Ascending aorta (tissue), 2 donors: ENCODE measurements around the gene USP31. TPM values are rescaled to one million over a fixed set of nuclear protein-coding genes. Genes with fewer than 3 reads are reported as not detected.

Source experiments
- DNase-seq, 2 donors: peaks; one replicate each; pipeline ENCODE4 v3.0.0-alpha.2; 2019; ENCODE audit warnings: low spot score in 2 of 2
- H3K27ac ChIP-seq, 2 donors: fragments of 200-600 bp; sonication (generic); one replicate each; pipeline ENCODE4 v1.5.1; 2016 to 2017; ENCODE audit warnings: mild to moderate bottlenecking in 1 of 2
- H3K27me3 ChIP-seq: fragments of 200-600 bp; sonication (generic); one replicate; pipeline ENCODE4 v1.5.1; 2017
- H3K36me3 ChIP-seq, 2 donors: fragments of 200-600 bp; sonication (generic); one replicate each; pipeline ENCODE4 v1.5.1; 2016
- H3K4me1 ChIP-seq, 2 donors: fragments of 200-600 bp; sonication (generic); one replicate each; pipeline ENCODE4 v1.5.1; 2016 to 2017; ENCODE audit warnings: mild to moderate bottlenecking in 1 of 2
- H3K4me3 ChIP-seq, 2 donors: fragments of 200-600 bp; sonication (generic); one replicate each; pipeline ENCODE4 v1.5.1; 2016 to 2017; ENCODE audit warnings: mild to moderate bottlenecking in 1 of 2
- H3K9me3 ChIP-seq, 2 donors: fragments of 200-600 bp; sonication (generic); one replicate each; pipeline ENCODE4 v1.5.1; 2016
- CTCF ChIP-seq, 3 experiments: fragments of 200-600 bp in 2 of 3; fragments of 450-650 bp in 1 of 3; sonication (generic) in 2 of 3; IDR thresholded peaks; one replicate each; pipeline ENCODE4 v1.5.1; 2016 to 2019; ENCODE audit warnings: antibody characterized with exemption in 3 of 3, mild to moderate bottlenecking in 1 of 3, moderate library complexity in 1 of 3
- intact Hi-C: fragments of 100-400 bp; cut with DNase I; formaldehyde crosslinking; loops from one replicate; pipeline ENCODE4 v1.15.1; 2023
- total RNA-seq: library from RNA; depleted of rRNA; stranded (reverse); fragments of >200 nt; gene quantifications from one replicate; pipeline ENCODE4 v1.1.0, GENCODE V29; 2016

The USP31 gene
- total RNA-seq, 1 donor from 2014 or later: 6.2 TPM

- Histone ChIP-seq H3K4me1 (no peaks in the 10 kb centered on the region), H3K9me3 (no peaks in the 10 kb centered on the region), H3K4me3 (no peak overlapping the region), H3K27me3 (no peaks in the 10 kb centered on the region), H3K27ac (no peak overlapping the region), H3K36me3 (no peaks in the 10 kb centered on the region)
- no peak for DNase-seq
- no peak for TF ChIP-seq CTCF (IDR thresholded peaks at IDR 0.05)
- intact Hi-C loops: no loop called here
These were observed 122.4 kb downstream of the USP31 start for GRCh38 chr16:23026784-23027362.

GRCh38 chr16:23025692-23026307 lies 123.5 kb downstream of the USP31 start:
- Histone ChIP-seq H3K4me1 (no peaks in the 10 kb centered on the region), H3K4me3 (no peak overlapping the region), H3K36me3 (no peaks in the 10 kb centered on the region), H3K9me3 (no peaks in the 10 kb centered on the region), H3K27me3 (no peaks in the 10 kb centered on the region), H3K27ac (no peak overlapping the region)
- intact Hi-C loops: no loop called here
- DNase-seq: no peak
- TF ChIP-seq CTCF (IDR thresholded peaks at IDR 0.05): no peak

DNA sequence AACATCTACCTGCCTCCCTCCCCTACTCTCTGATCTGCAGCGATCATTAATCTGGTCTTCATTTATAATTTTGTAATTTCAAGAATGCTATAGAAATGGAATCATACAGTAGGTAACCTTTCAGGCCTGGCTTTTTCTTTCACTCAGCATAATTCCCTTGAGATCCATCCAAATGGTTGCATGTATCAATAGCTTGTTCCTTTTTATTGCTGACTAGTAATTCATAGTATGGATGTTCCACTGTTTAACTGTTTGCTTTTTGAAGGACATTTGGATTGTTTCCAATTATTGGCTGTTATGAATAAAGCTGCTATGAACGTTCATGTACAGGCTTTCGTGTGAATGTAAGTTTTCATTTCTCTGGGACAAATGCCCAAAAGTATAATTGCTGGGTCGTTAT lies 125.2 kb downstream of the USP31 start:
- H3K36me3 ChIP-seq: no peaks in the 10 kb centered on the region
- no peak for DNase-seq
- no peak overlapping the region for H3K27ac ChIP-seq
- no peaks in the 10 kb centered on the region for H3K4me1 ChIP-seq
- H3K27me3 ChIP-seq: no peaks in the 10 kb centered on the region
- no peak overlapping the region for H3K4me3 ChIP-seq
- TF ChIP-seq CTCF (IDR thresholded peaks at IDR 0.05): no peak
- no peaks in the 10 kb centered on the region for H3K9me3 ChIP-seq
- intact Hi-C loops: no loop called here

GRCh38 chr16:23020084-23020483 lies 129.2 kb downstream of the USP31 start:
- intact Hi-C loops: no loop called here
- TF ChIP-seq CTCF (IDR thresholded peaks at IDR 0.05): no peak
- Histone ChIP-seq H3K4me1 (no peaks in the 10 kb centered on the region), H3K9me3 (no peaks in the 10 kb centered on the region), H3K27ac (no peak overlapping the region), H3K27me3 (no peaks in the 10 kb centered on the region), H3K36me3 (no peaks in the 10 kb centered on the region), H3K4me3 (no peak overlapping the region)
- DNase-seq: no peak

DNA sequence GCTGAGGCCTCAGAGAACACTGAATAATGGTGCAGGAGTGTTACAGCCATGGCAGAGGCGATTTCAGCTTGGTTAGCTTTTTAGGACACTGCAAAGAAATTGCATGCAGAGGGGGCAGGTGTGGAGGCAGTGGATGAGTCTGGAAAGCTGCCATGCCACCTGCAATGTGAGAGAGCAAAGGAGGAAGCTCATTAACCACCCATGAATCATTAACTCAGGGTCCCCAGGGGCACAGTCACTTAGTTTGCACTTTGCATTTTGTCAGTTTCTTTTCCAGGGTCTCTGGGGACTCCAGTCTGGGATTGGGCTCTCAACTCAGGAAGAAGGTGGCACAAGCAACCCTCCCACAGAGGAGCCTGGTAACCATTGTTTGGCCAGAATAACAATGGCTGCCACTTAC lies 132.9 kb downstream of the USP31 start:
- Histone ChIP-seq H3K4me1 (no peaks in the 10 kb centered on the region), H3K27me3 (no peaks in the 10 kb centered on the region), H3K9me3 (no peaks in the 10 kb centered on the region), H3K27ac (no peak overlapping the region), H3K36me3 (no peaks in the 10 kb centered on the region), H3K4me3 (no peak overlapping the region)
- TF ChIP-seq CTCF (IDR thresholded peaks at IDR 0.05): no peak
- intact Hi-C loops: no loop called here
- no peak for DNase-seq
